ENCODE results near the gene HOXC13. TPM values are rescaled to one million over a fixed set of nuclear protein-coding genes. Genes with fewer than 3 reads are reported as not detected.

Gene HOXC13
- total and polyA plus RNA-seq, 2 of the 13 experiments (the other 11 are each of a cell fraction or from before 2014, with no cell fraction given): 0.07 TPM; not detected in 1

- intact Hi-C loops (cut with micrococcal nuclease; ENCODE audit: unreplicated experiment): no loop called here
- H3K27ac ChIP-seq (ENCODE audit: extremely low read length, insufficient read depth, low read length): no peak overlapping the region
- H3K9me3 ChIP-seq (ENCODE audit: low read length): no peaks in the 10 kb centered on the region
- FAIRE-seq (no peak), DNase-seq (ENCODE audit: low spot score) (no peak), ATAC-seq (no peak)
- H3K36me3 ChIP-seq (replicated peaks in 1 of 2; ENCODE audit: control insufficient read depth in 1 of 2, insufficient read depth in 2 of 2, low read length in 2 of 2): no peaks in the 10 kb centered on the region
- in situ Hi-C loops (cut with HindIII; ENCODE audit: extremely low pct_ligation_motif_present, low pct_unique_long_range_greater_than_20kb): loop anchor here (25.0 kb wide), 1 partner anchor 157 kb away; no protein-coding TSS in a partner anchor
- H3K4me3 ChIP-seq (replicated peaks in 1 of 3; ENCODE audit: insufficient read depth in 1 of 3, low read depth in 2 of 3, low read length in 3 of 3): no peak overlapping the region
- ChIA-PET POLR2A (no interaction called here), CTCF (ENCODE audit: low intra/inter-chr PET ratio, low total read pairs) (no interaction called here)
- no TSS peak for BruUV-seq (replicated peaks)
- H3K4me1 ChIP-seq (ENCODE audit: insufficient read depth, low read length): no peaks in the 10 kb centered on the region
- no peaks in the 10 kb centered on the region for H4K20me1 ChIP-seq (ENCODE audit: insufficient read depth, low read length)
- no peaks in the 10 kb centered on the region for H3K79me2 ChIP-seq (ENCODE audit: insufficient read depth, low read length)
- no peak overlapping the region for H2AFZ ChIP-seq (ENCODE audit: low read length)
- peaks cover 11 to 78% of the 10 kb centered on the region in 2 experiments for H3K27me3 ChIP-seq (ENCODE audit: control insufficient read depth in 1 of 2, insufficient read depth in 2 of 2, low read length in 2 of 2)
- no peak for TF ChIP-seq DNMT1 (CRISPR knock-in tag; IDR thresholded peaks at IDR 0.05)
- TF ChIP-seq RFX5 (IDR thresholded peaks at IDR 0.05; ENCODE audit: low read depth, low read length): no peak
- TF ChIP-seq ZNF34 (CRISPR knock-in tag; IDR thresholded peaks at IDR 0.05; ENCODE audit: borderline replicate concordance): no peak
- no peak for TF ChIP-seq TRIM24 (CRISPR knock-in tag; IDR thresholded peaks at IDR 0.05)
- TF ChIP-seq CTCF (CRISPR knock-in tag; IDR thresholded peaks at IDR 0.05): no peak
- TF ChIP-seq ZZZ3 (CRISPR knock-in tag; IDR thresholded peaks at IDR 0.05; ENCODE audit: borderline replicate concordance): no peak
- TF ChIP-seq ZNF790 (CRISPR knock-in tag; IDR thresholded peaks at IDR 0.05; ENCODE audit: borderline replicate concordance): no peak
- no peak for TF ChIP-seq ZNF773 (CRISPR knock-in tag; IDR thresholded peaks at IDR 0.05; ENCODE audit: borderline replicate concordance)
- TF ChIP-seq GATAD2A (CRISPR knock-in tag; IDR thresholded peaks at IDR 0.05): no peak
- TF ChIP-seq ZNF329 (CRISPR knock-in tag; IDR thresholded peaks at IDR 0.05; ENCODE audit: low read depth): no peak
- TF ChIP-seq, protein P1, sequence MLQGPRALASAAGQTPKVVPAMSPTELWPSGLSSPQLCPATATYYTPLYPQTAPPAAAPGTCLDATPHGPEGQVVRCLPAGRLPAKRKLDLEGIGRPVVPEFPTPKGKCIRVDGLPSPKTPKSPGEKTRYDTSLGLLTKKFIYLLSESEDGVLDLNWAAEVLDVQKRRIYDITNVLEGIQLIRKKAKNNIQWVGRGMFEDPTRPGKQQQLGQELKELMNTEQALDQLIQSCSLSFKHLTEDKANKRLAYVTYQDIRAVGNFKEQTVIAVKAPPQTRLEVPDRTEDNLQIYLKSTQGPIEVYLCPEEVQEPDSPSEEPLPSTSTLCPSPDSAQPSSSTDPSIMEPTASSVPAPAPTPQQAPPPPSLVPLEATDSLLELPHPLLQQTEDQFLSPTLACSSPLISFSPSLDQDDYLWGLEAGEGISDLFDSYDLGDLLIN (CRISPR knock-in tag; IDR thresholded peaks at IDR 0.05; ENCODE audit: borderline replicate concordance): no peak
- TF ChIP-seq, protein P2, sequence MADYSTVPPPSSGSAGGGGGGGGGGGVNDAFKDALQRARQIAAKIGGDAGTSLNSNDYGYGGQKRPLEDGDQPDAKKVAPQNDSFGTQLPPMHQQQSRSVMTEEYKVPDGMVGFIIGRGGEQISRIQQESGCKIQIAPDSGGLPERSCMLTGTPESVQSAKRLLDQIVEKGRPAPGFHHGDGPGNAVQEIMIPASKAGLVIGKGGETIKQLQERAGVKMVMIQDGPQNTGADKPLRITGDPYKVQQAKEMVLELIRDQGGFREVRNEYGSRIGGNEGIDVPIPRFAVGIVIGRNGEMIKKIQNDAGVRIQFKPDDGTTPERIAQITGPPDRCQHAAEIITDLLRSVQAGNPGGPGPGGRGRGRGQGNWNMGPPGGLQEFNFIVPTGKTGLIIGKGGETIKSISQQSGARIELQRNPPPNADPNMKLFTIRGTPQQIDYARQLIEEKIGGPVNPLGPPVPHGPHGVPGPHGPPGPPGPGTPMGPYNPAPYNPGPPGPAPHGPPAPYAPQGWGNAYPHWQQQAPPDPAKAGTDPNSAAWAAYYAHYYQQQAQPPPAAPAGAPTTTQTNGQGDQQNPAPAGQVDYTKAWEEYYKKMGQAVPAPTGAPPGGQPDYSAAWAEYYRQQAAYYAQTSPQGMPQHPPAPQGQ (CRISPR knock-in tag; IDR thresholded peaks at IDR 0.05; ENCODE audit: borderline replicate concordance): no peak
- no peak overlapping the region for H3K4me2 ChIP-seq (ENCODE audit: low read depth, low read length)
- 11% methylated on average over 4 of the region's 4 CpGs for WGBS (ENCODE audit: low lambda C conversion rate)
- no peak overlapping the region for H3K9ac ChIP-seq (ENCODE audit: insufficient read depth, low read depth, low read length)
Observed at GRCh38 chr12:53944209-53944608, 5.6 kb downstream of the HOXC13 start.

Measured in HepG2 (cell line).